Activated CD4-positive, alpha-beta T cell treated with anti-CD3 and anti-CD28 coated beads, Interleukin-2, amount 50 U/mL, for 24 hours (primary cell): ENCODE results near the gene EXD1.

Experiments
- DNase-seq, 2 donors: peaks; one replicate each; pipeline ENCODE4 v3.0.0-alpha.2; 2020; ENCODE audit warnings: low read depth in 1 of 2, low spot score in 1 of 2

Gene EXD1

DNA sequence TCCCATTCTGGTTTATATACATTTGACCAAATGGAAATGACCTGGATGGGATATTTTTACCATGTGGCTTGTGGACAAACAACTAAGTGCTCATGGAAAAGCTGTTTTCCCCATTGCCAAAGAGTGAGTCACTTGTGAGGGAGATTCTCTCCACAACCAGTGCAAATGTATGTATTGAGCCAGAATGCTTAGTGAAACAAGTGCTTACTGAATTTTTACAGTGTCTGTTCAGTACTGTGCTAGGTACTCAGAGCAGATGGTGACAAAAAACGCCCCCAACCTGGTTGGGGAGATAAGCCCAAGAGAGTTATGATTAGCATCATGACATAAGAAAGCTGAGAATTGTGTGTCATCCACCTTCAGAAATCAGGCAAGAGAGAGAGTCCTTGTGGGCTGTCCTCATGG lies 2.8 kb upstream of the EXD1 start:
- DNase-seq = no peak

DNA sequence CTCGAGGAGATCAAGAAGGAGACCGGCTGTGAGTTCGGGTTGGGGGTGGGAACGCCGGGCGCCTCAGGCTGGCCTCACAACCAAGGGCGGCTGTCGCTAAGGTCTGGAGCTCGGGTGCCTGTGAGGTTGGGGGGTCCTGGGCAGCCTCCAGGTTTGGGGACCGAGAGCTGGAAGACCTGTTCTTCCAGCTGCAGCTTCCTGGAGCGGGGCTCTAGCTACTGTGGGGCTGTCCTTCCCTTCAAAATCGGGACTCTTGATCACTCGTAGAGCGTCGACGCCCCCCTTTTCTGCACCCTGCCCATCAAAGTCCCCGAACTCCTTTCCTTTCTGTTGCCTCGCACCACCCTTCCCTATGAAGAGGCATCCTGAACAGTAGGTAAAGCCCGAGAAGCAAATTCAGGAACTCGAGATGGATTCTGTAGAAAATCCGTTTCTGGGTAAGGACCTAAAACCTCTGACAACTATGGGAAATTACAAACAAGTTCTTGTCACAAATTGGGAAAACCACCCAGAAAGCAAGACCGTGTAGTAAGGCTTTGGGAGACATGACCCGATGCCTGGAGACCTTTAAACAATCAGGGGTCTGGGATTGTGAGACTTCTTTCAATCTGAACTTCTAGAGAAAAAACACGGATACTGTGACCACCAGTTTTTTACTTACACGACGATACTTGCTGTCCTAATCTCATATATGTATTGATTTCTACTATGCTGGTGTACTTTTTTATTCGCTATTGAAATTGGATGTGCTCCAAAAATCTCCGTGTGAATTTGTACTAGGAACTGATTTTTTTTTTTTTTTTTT lies 1.1 kb upstream of the EXD1 start:
- DNase-seq = no peak

GRCh38 chr15:41230345-41230649 lies 260 bp downstream of the EXD1 start:
- no peak for DNase-seq

GRCh38 chr15:41219381-41219780 lies 11.2 kb downstream of the EXD1 start:
- DNase-seq = no peak

DNA sequence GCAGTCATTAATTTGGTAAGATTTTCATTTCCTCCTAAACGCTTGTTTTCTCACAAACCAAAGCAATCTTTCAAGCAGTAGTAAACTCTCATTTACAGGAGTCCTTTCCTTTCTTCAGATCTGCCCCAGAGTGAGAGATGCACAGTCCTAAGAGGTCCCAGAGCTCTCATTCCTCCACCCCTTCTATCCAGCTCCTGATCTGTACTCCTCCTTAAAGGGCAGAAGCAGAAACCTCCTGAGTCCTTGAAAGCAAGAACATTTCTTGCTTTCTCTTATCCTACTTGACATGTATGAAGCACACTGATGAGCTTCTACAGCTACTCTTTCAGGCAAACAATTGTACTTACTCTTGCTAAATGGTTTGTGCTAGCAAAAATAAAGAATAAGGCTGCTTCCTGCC lies 11.7 kb downstream of the EXD1 start:
- DNase-seq = no peak

GRCh38 chr15:41215708-41216107 lies 14.8 kb downstream of the EXD1 start:
- DNase-seq = no peak

GRCh38 chr15:41207687-41208448 lies 22.7 kb downstream of the EXD1 start:
- DNase-seq = no peak

DNA sequence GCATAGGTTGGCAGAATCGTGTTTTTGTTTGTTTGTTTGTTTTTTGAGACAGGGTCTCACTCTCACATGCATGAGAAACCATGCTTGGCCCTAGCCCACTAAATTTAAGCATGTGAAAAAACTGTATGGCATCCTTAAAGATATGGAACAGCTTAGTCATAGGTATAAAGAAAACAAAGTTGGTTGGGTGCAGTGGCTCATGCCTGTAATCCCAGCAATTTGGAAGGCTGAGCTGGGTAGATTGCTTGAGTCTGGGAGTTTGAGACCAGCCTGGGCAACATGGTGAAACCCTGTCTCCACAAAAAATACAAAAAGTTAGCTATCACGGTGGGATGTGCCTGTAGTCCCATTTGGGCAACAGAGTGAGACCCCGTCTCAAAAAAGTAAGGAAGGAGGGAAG lies 25.2 kb downstream of the EXD1 start:
- DNase-seq = no peak

DNA sequence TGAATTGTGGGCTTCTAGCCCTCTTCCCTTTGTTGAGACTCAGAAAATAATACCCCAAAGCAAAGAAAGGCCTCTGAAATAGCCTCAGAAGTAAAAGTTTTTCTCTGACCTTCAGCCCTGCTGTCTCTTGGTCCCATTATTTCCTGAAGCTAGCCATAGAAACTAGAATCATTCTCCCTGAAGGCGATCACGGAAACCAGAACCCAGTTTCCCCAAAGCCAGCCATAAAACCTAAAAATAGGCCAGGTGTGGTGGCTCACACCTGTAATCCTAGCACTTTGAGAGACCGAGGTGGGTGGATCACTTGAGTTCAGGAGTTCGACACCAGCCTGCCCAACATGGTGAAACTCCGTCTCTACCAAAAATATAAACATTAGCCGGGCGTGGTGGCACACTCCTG lies 27.2 kb downstream of the EXD1 start:
- DNase-seq = no peak

DNA sequence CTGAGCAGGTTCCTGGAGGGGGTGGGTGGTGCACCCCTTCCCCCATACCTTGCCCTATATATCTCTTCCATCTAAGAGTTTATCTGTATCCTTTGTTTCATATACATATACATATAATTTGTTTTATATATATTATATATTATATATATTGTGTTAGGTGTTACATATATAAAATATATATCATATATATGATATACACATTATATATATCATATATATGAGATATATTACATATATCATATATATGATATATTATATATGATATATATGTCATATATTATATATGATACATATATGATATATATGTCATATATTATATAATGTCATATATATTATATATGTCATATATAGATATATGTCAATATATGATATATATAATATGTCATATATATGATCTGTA lies 31.1 kb downstream of the EXD1 start:
- DNase-seq = no peak

DNA sequence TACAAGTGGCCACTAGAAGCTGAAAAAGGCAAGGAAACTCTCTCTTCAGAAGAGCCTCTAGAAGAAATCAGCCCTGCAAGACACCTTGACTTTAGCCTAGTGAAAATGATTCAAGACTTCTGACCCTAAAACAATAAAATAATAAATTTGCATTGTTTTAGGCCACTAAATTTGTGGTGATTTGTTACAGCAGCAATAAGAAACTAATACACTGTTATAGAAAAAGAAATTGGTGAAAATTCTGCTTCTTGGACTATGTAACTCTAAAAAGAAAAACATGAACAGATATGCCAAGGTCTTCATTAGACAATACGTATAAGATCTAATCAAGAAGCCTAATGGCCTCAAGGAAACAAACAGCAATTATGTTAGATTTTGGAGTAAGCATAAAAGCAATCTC lies 36.1 kb downstream of the EXD1 start:
- DNase-seq = no peak

- DNase-seq = no peak
These were observed 47.0 kb downstream of the EXD1 start for GRCh38 chr15:41183581-41183980.

GRCh38 chr15:41182266-41182665 lies 48.3 kb downstream of the EXD1 start:
- DNase-seq = no peak

DNA sequence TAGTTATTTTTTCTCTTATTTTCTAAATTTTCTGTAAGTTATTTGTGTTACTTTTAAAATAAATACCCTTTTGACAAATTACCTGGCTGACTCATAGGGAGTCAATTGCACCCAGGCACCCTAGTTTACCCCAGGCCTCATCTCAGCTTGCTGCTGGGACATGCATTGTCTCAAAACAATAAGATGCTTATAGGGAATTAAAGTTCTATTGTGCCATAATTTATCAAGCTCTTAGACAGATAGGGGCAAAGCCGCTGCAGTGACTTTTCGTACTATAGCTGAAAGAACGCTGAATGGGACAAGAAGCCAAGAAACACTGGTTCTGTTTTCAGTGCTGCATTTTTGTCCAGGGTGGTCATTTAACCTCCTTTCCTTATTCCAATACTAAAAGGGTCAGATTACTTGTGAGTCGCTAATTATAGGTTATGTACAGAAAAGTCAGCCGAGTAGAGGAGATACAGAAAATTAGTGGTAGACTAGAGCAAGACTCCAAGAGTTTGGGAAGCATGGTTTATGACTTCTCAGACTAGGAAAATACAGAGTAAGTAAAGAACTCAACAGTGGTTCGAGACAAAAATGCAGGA lies 50.3 kb downstream of the EXD1 start:
- DNase-seq = no peak

DNA sequence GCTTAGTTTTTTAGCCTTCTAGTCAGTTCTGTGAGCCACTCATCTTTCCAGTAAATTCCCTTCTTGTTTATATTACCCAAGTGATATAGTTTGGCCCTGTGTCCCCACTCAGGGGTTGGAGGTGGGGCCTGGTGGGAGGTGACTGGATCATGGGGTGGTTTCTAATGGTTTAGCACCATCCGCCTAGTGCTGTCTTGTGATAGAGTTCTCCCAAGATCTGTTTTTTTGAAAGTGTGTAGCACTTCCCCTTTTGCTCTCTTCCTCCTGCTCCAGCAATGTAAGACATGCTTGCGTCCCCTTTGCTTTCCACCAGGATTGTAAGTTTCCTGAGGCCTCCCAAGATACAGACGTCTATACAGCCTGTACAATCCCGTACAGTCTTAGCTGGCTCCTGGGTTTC lies 60.8 kb downstream of the EXD1 start:
- DNase-seq = no peak

GRCh38 chr15:41169086-41169485 lies 61.5 kb downstream of the EXD1 start:
- no peak for DNase-seq

DNA sequence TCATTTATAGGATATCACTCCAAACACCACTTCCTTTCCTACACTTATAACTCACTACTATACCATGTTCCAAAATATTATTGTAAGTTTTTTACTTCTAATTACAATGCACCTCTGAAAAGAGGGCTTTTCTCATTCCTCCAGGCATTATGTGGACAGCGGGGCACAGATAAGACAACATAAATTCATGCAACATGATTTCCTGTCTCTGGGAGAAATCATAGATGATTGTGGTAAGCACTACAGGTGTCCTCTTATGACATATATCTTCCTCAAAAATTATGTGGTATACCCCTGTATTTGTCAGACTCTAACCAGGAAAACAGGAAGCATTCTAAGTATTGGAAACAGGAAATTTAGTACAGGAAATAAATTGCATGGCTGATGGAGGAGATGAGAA lies 68.8 kb downstream of the EXD1 start:
- DNase-seq = no peak

DNA sequence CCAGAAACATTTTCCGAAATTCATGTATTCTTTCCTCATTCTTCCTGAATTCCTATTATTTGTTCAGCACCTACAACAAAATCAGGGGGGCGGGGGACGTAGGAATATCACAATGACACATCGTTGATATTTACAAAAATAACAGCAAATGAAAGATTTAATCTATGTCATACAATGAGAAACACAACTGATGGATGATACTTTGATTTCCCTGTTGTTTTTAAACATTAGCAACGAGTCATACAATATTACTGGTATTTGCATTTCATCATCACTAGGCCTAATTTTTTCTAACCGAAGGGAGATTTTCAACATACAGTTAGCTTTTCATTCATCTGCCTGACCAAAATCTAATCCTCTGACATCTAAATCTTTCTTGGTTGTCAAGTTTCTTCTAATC lies 69.2 kb downstream of the EXD1 start:
- DNase-seq = no peak

DNA sequence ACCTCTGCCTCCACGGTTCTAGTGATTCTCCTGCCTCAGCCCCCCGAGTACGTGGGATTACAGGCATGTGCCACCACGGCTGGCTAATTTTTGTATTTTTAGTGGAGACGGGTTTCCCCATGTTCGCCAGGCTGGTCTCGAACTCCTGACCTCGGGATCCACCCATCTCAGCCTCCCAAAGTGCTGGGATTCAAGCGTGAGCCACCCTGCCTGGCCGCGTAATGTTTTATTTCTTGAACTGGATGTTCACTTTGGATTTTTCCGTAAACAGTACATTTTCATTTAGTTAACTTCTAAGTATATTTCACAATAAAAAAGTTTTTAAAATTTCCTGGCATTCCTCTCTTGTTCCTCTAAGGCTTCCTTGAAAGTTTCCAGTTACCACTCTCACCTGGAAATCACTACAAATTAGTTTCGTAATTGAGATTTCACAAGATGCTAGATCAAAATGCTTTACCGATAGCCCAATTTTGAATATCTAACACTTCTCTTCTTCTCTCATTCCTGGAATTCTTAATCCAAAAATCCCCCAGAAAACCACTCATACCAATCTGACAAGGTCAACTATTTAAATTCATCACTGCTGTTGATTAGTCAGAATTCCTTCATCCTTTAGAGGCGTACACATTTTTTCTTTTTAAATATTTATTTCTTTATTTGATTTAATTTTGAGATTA lies 69.8 kb downstream of the EXD1 start:
- no peak for DNase-seq

DNA sequence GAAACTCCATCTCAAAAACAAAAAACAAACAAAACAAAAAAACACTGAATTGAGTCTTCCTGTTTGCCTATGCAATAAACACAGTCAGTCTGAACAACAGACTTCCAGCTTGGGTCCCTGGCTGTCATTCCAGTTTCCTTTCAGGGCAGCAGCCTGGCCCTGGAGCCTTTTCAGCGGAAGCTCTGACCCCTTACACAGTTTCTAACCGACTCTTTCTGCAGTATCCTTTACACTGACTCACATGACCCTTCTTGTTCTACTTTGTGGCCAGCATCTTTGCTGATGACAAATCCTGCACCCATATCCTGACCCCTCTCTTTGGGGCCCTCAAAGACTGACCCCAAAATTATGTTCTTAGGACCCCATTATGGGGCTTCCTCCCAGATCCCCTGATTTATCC lies 76.1 kb downstream of the EXD1 start:
- no peak for DNase-seq

- no peak for DNase-seq
These were observed 76.8 kb downstream of the EXD1 start for GRCh38 chr15:41153733-41154132.

DNA sequence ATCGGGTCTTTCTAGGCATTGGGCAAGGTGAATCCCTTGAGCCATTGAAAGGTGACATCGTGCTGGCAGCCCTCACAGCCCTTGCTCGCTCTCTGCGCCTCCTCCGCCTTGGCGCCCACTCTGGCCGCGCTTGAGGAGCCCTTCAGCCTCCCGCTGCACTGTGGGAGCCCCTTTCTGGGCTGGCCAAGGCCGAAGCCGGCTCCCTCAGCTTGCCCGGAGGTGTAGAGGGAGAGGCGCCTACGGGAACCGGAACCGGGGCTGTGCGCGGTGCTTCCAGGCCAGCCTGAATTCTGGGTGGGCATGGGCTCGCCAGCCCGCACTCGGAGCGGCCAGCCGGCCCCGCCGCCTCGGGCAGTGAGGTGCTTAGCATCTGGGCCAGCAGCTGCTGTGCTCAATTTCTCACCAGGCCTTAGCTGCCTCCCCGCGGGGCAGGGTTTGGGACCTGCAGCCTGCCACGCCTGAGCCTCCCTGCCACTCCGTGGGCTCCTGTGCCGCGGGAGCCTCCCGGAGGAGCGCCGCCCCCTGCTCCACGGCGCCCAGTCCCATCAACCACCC lies 79.0 kb downstream of the EXD1 start:
- no peak for DNase-seq
